NT2/D1 (cell line): Measurements from ENCODE around the gene CPHXL.

ENCODE experiments used
- DNase-seq: peaks from one replicate; pipeline ENCODE4 v3.0.0-alpha.2; 2011; ENCODE audit warnings: low read depth, low spot score
- H3K27me3 ChIP-seq: 2 replicates; pipeline ENCODE4 v1.6.0; 2011; ENCODE audit warnings: mild to moderate bottlenecking; ENCODE audit not compliant: insufficient read length, insufficient read depth
- H3K36me3 ChIP-seq: 2 replicates; pipeline ENCODE4 v1.6.1; 2011; ENCODE audit warnings: mild to moderate bottlenecking, low read length, mixed read lengths; ENCODE audit not compliant: insufficient read depth, insufficient read length
- H3K4me1 ChIP-seq: 2 replicates; pipeline ENCODE4 v1.5.1; 2011; ENCODE audit not compliant: insufficient read depth, insufficient read length
- H3K4me3 ChIP-seq: 2 replicates; pipeline ENCODE4 v1.5.1; 2011; ENCODE audit warnings: low read depth; ENCODE audit not compliant: insufficient read length
- H3K9ac ChIP-seq: 2 replicates; pipeline ENCODE4 v1.6.0; 2011; ENCODE audit warnings: low read depth; ENCODE audit not compliant: insufficient read length
- H3K9me3 ChIP-seq: 2 replicates; pipeline ENCODE4 v1.5.1; 2011; ENCODE audit warnings: mild to moderate bottlenecking, low read length; ENCODE audit not compliant: insufficient read depth
- SUZ12 ChIP-seq: IDR thresholded peaks from 2 replicates; pipeline ENCODE4 v1.6.1; 2011; ENCODE audit not compliant: insufficient read length, insufficient read depth; ENCODE audit errors: extremely low read depth
- YY1 ChIP-seq: IDR thresholded peaks from 2 replicates; pipeline ENCODE4 v1.6.1; 2011; ENCODE audit not compliant: insufficient read length, insufficient read depth
- ZNF274 ChIP-seq: IDR thresholded peaks from 2 replicates; pipeline ENCODE4 v1.6.1; 2011; ENCODE audit warnings: mild to moderate bottlenecking, low read depth, low read length

The CPHXL gene

GRCh38 chr16:75760018-75760519 is 33.8 kb upstream of the CPHXL start:
- H3K36me3 ChIP-seq = no peaks in the 10 kb centered on the region
- DNase-seq = no peak
- H3K9ac ChIP-seq = no peak overlapping the region
- no peaks in the 10 kb centered on the region for H3K9me3 ChIP-seq
- no peaks in the 10 kb centered on the region for H3K27me3 ChIP-seq
- no peaks in the 10 kb centered on the region for H3K4me1 ChIP-seq
- TF ChIP-seq SUZ12 (no peak), ZNF274 (no peak), YY1 (no peak)
- H3K4me3 ChIP-seq = no peak overlapping the region

- no peaks in the 10 kb centered on the region for H3K4me1 ChIP-seq
- DNase-seq = no peak
Measured at GRCh38 chr16:75758215-75758614, 31.9 kb upstream of the CPHXL start.

GRCh38 chr16:75754141-75754540 is 27.9 kb upstream of the CPHXL start:
- no peaks in the 10 kb centered on the region for H3K9me3 ChIP-seq
- TF ChIP-seq SUZ12 = no peak
- TF ChIP-seq YY1 = no peak
- no peak for TF ChIP-seq ZNF274
- H3K4me1 ChIP-seq = no peaks in the 10 kb centered on the region
- H3K27me3 ChIP-seq = no peaks in the 10 kb centered on the region
- no peak overlapping the region for H3K4me3 ChIP-seq
- H3K36me3 ChIP-seq = no peaks in the 10 kb centered on the region
- DNase-seq = no peak
- H3K9ac ChIP-seq = no peak overlapping the region

More at GRCh38 chr16:75758215-75758614, 31.9 kb upstream of the CPHXL start:
- TF ChIP-seq YY1 (no peak), ZNF274 (no peak), SUZ12 (no peak)
- Histone ChIP-seq H3K27me3 (no peaks in the 10 kb centered on the region), H3K36me3 (no peaks in the 10 kb centered on the region), H3K9me3 (no peaks in the 10 kb centered on the region), H3K9ac (no peak overlapping the region), H3K4me3 (no peak overlapping the region)

- Histone ChIP-seq H3K9ac (no peak overlapping the region), H3K36me3 (no peaks in the 10 kb centered on the region), H3K9me3 (no peaks in the 10 kb centered on the region), H3K4me1 (no peaks in the 10 kb centered on the region), H3K4me3 (no peak overlapping the region), H3K27me3 (no peaks in the 10 kb centered on the region)
- no peak for TF ChIP-seq ZNF274
- TF ChIP-seq YY1 = no peak
- no peak for TF ChIP-seq SUZ12
- no peak for DNase-seq
Measured at GRCh38 chr16:75750528-75750927, 24.2 kb upstream of the CPHXL start.

- Histone ChIP-seq H3K9me3 (peaks cover 39% of the 10 kb centered on the region), H3K9ac (no peak overlapping the region), H3K4me1 (no peaks in the 10 kb centered on the region), H3K27me3 (no peaks in the 10 kb centered on the region), H3K4me3 (no peak overlapping the region), H3K36me3 (no peaks in the 10 kb centered on the region)
- no peak for TF ChIP-seq ZNF274
- TF ChIP-seq YY1 = no peak
- TF ChIP-seq SUZ12 = no peak
- DNase-seq = no peak
Measured at GRCh38 chr16:75746359-75746758, 20.1 kb upstream of the CPHXL start.

DNA sequence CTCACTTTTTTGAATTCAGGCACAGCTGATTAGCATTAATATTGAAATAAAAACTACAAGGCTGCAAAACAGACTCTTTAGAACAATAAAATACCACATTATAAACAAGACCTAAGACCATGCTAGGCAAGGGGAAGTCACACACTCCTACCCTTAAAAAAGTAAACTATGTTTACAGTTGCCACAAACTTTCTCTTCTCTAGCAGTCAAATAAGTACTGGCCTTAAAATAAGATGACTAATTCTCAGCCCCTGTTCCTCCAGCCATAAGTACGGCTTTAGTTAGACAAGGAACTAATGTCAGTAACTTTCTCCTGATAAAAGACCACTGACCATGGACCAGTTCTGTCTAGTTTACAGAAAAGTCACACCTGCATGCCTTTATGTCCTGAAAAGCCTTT is 19.5 kb upstream of the CPHXL start:
- Histone ChIP-seq H3K27me3 (no peaks in the 10 kb centered on the region), H3K4me3 (no peak overlapping the region), H3K9me3 (peaks cover 45% of the 10 kb centered on the region), H3K36me3 (no peaks in the 10 kb centered on the region), H3K4me1 (no peaks in the 10 kb centered on the region), H3K9ac (no peak overlapping the region)
- no peak for DNase-seq
- no peak for TF ChIP-seq ZNF274
- no peak for TF ChIP-seq SUZ12
- no peak for TF ChIP-seq YY1

DNA sequence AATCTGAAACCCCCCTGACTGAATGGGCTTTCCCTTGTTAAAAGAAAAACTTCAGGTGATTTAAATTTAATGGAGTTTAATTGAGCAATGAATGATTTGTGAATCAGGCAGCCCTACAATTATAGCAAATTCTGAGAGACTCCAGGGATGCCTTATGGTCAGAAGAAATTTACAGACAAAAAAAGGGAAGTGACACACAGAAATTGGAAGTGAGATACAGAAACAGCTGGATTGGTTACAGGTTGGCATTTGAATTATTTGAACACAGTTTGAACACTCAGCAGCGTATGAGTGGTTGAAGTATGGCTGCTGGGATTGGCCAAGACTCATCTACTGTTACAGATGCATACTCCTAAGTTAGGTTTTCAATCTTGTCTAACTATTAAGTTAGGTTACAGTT is 19.0 kb upstream of the CPHXL start:
- H3K9ac ChIP-seq = no peak overlapping the region
- H3K4me3 ChIP-seq = no peak overlapping the region
- no peaks in the 10 kb centered on the region for H3K4me1 ChIP-seq
- TF ChIP-seq YY1 = no peak
- no peak for TF ChIP-seq SUZ12
- no peak for TF ChIP-seq ZNF274
- H3K27me3 ChIP-seq = no peaks in the 10 kb centered on the region
- H3K9me3 ChIP-seq = peaks cover 51% of the 10 kb centered on the region
- DNase-seq = no peak
- H3K36me3 ChIP-seq = no peaks in the 10 kb centered on the region
